ENCODE measurements around the gene PXN.

Gene PXN

GRCh38 chr12:120267736-120268135 is 2.2 kb upstream of the PXN start:
- DNase-seq (ENCODE audit: low read depth) = no peak
- H3K4me3 ChIP-seq (ENCODE audit: low read depth, low read length) = no peak overlapping the region
- TF ChIP-seq, protein P1, sequence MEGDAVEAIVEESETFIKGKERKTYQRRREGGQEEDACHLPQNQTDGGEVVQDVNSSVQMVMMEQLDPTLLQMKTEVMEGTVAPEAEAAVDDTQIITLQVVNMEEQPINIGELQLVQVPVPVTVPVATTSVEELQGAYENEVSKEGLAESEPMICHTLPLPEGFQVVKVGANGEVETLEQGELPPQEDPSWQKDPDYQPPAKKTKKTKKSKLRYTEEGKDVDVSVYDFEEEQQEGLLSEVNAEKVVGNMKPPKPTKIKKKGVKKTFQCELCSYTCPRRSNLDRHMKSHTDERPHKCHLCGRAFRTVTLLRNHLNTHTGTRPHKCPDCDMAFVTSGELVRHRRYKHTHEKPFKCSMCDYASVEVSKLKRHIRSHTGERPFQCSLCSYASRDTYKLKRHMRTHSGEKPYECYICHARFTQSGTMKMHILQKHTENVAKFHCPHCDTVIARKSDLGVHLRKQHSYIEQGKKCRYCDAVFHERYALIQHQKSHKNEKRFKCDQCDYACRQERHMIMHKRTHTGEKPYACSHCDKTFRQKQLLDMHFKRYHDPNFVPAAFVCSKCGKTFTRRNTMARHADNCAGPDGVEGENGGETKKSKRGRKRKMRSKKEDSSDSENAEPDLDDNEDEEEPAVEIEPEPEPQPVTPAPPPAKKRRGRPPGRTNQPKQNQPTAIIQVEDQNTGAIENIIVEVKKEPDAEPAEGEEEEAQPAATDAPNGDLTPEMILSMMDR (IDR thresholded peaks at IDR 0.05; ENCODE audit: insufficient read depth, low read depth, low read length, missing control alignments) = no peak

DNA sequence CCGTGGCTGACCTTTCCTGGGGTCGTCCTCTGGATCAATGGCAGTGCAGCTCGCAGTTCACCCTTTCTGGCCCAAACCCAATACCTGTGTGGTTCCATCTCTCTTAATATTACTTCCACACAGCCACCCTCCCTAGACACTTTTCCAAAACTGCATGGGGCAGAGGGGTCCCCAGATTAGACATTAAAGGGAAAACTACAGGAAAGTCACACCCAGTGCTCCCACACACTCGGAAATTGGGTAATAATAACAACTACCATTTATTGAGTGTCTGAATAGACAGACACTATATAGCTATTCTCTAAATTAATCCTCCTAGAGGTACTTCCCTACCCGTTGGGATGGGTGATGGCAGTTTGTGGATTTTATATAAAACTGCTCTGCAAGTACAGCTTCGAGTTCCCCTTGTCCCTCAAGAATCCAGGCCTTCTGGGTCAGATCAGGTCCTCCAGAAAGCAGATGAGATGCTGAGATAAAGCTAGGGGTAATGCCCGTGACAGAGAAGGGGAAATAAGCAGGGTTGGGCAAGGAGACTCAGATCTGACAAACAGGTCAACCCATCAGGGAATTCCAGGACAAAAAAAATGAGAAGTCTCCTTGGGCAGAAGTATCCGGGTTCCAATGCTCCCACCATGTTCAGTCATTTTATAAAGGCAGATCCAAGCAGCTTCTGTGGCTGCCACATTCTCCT is 795 bp upstream of the PXN start:
- no peak overlapping the region for H3K4me3 ChIP-seq (ENCODE audit: low read depth, low read length)
- no peak for DNase-seq (ENCODE audit: low read depth)
- TF ChIP-seq, protein P1 (IDR thresholded peaks at IDR 0.05; ENCODE audit: insufficient read depth, low read depth, low read length, missing control alignments) = no peak

DNA sequence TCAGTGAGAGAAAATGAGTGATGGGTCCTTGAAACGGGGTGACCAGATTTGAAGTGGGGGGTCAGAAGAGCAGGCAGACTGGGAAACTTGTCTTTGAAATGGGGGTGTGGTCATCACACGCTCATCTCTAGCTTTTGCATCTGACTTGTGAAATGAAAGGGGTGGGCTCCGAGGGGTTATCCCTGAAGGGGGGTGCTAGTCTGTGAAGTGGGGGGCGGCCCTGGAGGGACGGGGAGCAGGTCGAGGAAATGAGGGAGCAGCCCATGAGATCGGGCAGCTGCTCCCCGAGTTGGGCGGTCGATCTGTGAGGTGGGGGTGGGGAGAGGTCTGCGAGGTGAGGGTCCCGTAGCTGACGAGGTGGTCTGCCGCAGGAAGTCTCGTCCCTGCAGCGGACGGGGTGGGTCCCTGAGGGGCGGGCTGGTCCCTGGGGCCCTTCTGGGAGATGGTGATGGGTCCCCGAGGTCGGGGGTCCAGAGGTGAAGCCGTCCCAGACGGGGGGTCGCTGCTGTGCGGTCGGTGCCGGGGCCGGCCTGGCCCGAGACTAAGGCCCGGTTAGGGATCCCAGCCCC is 542 bp downstream of the PXN start:
- TF ChIP-seq, protein P1 (IDR thresholded peaks at IDR 0.05; ENCODE audit: insufficient read depth, low read depth, low read length, missing control alignments) = no peak
- peak overlapping the region; percentile 60 for H3K4me3 ChIP-seq (ENCODE audit: low read depth, low read length)
- DNase-seq (ENCODE audit: low read depth) = no peak

DNA sequence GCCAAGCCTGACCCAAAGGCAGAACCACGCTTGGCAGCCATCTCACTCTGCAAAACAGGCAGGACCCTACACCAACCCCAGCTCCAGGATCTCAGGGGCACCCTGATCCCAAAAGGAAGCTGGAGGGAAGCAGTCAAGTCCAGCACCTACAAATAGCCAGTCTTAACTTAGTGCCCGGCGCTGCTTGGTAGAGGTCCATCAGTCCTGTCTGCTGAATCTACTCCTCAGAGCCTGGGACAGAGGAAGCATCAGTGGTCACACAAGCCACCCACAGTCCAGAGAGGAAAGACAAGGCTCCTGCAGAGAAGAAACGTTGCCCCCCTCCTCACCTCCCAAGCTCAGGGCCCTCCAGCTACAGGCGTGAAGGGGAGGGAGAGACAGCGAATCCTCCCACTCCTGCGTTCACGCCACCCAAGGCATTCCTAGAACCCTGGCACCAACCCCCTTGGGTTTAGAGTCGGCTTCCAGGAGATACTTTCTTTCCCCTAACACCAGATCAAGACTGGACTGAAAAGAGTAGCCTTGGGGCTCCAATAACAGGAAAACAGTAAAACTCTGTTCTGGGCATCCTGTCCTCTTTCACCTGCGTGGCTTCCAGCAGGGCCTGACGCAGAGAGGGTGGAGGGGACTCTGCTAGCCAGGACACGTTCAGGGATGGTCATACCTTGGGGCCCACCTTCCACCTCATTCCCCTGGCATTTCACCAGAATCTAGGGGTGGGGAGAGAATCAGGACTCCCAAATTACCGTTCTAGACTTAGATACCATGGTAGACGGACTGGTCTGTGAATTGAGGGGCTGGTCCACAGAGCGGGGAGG is 1.2 kb downstream of the PXN start:
- no peak for DNase-seq (ENCODE audit: low read depth)
- H3K4me3 ChIP-seq (ENCODE audit: low read depth, low read length) = no peak overlapping the region
- TF ChIP-seq, protein P1 (IDR thresholded peaks at IDR 0.05; ENCODE audit: insufficient read depth, low read depth, low read length, missing control alignments) = no peak

DNA sequence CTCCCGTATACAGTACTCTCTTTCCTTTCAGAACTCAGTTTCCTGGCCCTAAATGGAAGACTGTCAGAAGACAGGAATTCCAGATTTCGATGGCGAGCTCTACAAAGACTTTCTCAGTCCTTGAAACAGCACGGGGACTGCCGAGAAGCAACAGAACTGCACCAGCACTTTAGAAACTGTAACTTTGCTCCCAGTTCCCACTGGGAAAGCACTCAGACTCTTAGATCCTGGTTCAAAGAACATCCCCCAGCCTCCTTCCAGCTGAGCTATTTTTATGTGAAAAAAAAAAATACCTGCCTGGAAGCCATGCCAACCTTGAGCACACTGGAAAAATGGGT is 1.8 kb downstream of the PXN start:
- TF ChIP-seq, protein P1 (IDR thresholded peaks at IDR 0.05; ENCODE audit: insufficient read depth, low read depth, low read length, missing control alignments) = no peak
- no peak for DNase-seq (ENCODE audit: low read depth)
- H3K4me3 ChIP-seq (ENCODE audit: low read depth, low read length) = no peak overlapping the region

DNA sequence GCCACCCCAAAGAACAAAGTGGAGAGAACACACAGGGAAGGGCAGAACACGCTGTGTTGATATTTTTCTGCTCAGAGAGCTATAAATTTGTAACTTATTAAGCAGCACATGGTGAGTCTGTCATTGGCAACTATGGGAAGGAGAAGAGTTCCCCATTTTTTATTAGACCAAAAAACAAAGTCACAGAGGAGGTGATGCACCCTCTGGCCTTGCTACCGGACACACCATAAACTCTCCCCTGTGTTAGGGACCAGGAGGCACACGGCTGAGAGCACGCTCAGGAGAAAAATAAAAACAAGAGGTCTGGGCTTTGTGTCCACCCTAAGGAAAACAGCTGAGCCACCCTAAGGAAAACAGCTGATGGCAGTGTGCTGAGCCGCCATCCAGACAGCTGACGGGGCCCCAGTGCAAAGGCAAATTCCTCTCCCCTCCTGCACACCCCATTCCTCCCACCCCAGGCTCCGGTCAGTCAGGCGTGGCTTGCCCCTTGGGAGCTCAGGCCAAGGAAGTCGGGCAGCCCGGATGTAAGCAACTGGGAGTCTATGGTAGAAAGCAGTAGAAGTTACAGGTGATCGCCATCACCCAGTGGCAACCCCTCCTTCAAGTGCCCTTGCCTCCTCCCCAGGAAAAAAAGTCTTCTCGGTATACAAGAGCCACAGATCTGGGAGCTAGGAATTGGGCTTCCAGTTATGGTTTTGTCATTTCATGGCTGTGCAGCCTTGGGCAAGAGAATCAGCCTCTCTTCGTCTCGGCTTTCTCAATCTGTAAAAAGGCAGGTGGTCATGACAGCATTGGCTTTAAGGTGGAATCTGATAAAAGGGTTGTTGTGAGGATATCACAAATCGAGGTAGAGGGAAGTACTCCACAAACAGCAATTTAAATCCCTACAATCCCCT is 2.4 kb downstream of the PXN start:
- no peak for DNase-seq (ENCODE audit: low read depth)
- no peak overlapping the region for H3K4me3 ChIP-seq (ENCODE audit: low read depth, low read length)
- TF ChIP-seq, protein P1 (IDR thresholded peaks at IDR 0.05; ENCODE audit: insufficient read depth, low read depth, low read length, missing control alignments) = no peak

Measured in GM12865 (cell line).